ENCODE measurements around the gene TLE7.

Gene TLE7

DNA sequence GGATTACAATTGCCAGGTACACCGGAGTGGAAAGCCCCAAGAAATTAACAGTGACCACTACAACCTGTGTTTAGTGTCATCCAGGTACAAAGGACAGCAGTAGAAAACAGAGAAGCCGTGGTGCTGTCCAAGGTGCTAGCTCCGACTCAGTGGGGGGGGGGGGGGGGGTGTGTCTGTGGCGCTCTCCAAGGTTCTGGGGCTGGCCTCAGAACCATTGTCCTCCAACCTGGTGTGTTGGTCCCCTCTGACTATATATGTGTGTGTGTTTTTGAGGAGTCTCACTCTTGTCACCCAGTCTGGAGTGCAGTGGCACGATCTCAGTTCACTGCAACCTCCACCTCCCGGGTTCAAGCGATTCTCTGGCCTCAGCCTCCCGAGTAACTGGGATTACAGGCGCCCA, 26.0 kb upstream of the TLE7 start:
- H3K4me2 ChIP-seq (ENCODE audit: low read length) = no peak overlapping the region
- H3K4me3 ChIP-seq (ENCODE audit: low read depth, low read length) = no peak overlapping the region
- no peak overlapping the region for H2AFZ ChIP-seq
- H3K9me3 ChIP-seq (ENCODE audit: control insufficient read depth, low read length) = no peaks in the 10 kb centered on the region
- no peaks in the 10 kb centered on the region for H3K27me3 ChIP-seq (ENCODE audit: control insufficient read depth, insufficient read depth, low read length)
- H3K4me1 ChIP-seq = peaks cover 3% of the 10 kb centered on the region
- TF ChIP-seq, protein P1, sequence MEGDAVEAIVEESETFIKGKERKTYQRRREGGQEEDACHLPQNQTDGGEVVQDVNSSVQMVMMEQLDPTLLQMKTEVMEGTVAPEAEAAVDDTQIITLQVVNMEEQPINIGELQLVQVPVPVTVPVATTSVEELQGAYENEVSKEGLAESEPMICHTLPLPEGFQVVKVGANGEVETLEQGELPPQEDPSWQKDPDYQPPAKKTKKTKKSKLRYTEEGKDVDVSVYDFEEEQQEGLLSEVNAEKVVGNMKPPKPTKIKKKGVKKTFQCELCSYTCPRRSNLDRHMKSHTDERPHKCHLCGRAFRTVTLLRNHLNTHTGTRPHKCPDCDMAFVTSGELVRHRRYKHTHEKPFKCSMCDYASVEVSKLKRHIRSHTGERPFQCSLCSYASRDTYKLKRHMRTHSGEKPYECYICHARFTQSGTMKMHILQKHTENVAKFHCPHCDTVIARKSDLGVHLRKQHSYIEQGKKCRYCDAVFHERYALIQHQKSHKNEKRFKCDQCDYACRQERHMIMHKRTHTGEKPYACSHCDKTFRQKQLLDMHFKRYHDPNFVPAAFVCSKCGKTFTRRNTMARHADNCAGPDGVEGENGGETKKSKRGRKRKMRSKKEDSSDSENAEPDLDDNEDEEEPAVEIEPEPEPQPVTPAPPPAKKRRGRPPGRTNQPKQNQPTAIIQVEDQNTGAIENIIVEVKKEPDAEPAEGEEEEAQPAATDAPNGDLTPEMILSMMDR (IDR thresholded peaks at IDR 0.05) = no peak
- H3K36me3 ChIP-seq (ENCODE audit: control insufficient read depth, insufficient read depth, low read length) = no peaks in the 10 kb centered on the region
- H3K9ac ChIP-seq = no peak overlapping the region
- no peak overlapping the region for H3K27ac ChIP-seq
- H3K79me2 ChIP-seq = no peaks in the 10 kb centered on the region

DNA sequence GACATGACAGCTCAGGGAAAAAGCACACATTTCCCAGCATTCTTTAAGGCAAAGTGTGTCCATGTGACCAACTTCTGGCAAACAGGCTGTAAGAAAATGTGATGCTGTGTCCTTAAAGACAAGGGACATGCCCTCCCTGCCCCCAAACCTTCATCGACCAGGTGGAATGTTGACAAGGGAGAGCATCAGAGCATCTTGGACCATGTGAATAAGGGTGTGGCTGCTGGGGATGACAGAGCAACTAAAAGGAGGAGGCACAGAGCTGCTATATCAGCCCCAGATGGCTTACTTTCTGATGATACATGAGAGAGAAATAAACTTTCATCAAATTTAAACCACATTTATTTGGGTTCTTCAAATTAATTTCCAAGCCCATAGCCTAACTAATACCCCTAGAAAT, 22.4 kb upstream of the TLE7 start:
- Histone ChIP-seq H3K79me2 (peaks cover 7% of the 10 kb centered on the region), H3K4me2 (ENCODE audit: low read length) (no peak overlapping the region), H2AFZ (no peak overlapping the region)

DNA sequence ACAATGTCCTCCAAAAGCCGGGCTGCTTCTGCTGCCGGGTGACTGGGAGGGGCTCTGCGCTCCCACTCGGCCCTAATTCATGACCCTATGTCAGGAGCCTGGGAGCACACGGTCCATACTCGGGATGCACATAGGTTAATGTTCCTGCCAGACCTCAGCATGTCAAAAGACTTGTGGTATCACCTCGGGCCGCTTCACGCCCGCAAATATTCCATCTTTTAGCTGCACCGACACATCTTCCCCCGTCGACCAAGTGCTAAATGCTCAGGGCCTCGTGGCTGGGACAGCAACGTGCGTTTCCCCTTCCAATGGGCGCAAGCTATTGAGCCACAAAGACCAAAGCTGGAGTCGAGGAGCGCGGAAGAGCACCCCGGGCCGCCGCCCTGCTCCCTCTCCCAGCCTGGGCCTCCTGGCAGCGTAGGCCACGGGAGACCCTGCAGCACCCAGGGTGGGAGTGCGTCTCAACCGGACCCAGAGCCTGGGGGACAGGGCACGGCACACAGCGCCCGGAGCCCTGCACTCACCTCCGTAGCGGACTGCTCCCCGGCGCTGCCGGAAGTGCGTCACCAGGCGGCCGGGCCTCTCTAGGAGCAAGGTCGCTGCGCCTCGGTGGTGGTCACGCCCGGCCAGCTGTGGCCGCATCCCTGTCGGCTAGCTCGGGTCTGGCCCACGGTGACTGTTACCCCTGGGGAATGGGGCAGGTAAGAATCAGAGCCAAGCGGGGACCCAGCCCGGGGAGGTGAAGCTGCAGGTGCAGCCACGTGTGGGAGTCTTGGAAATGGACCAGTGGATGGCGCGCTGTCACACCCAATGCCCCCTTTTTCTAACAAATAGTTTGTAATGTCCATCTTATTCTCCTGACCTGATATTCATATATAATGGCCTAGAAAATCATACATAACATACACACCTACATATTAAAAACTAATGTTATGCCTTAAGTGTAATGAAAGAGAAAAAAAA, 20.1 kb upstream of the TLE7 start, which contains the start of gene ZNF23:
ZNF23 (minus strand) TSS at position 562 of the 963 bp plus-strand sequence. CDS start 5,451 bp downstream, outside the sequence.
- Histone ChIP-seq H3K27ac (peak within 1 kb of the TSS; percentile 80), H3K79me2 (peaks cover 7% of the 10 kb centered on the region), H3K36me3 (ENCODE audit: control insufficient read depth, insufficient read depth, low read length) (no peaks in the 10 kb centered on the region)

More for the DNA sequence above, 22.4 kb upstream of the TLE7 start:
- H3K4me1 ChIP-seq = peaks cover 11% of the 10 kb centered on the region
- no peaks in the 10 kb centered on the region for H3K36me3 ChIP-seq (ENCODE audit: control insufficient read depth, insufficient read depth, low read length)
- H3K27ac ChIP-seq = no peak overlapping the region
- no peaks in the 10 kb centered on the region for H3K27me3 ChIP-seq (ENCODE audit: control insufficient read depth, insufficient read depth, low read length)
- H3K4me3 ChIP-seq (ENCODE audit: low read depth, low read length) = no peak overlapping the region
- no peaks in the 10 kb centered on the region for H3K9me3 ChIP-seq (ENCODE audit: control insufficient read depth, low read length)
- H3K9ac ChIP-seq = no peak overlapping the region
- TF ChIP-seq, protein P1 (IDR thresholded peaks at IDR 0.05) = no peak

DNA sequence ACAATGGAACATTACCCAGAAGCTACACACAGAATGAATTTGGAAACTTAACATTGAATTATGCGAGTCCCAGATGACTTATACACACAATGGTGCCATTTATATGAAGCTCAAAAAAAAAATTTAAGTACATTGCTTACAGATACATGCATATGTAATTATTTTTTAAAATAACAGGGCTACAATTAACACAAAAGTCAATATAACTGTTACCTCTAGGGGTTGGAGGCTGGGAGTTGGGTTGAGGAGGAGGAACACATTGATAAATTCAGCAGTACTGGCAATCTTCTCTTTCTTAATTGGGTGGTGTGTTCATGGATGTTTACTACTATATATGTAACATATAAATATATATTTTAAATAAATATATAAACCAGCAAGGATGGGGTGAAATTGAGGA, 19.1 kb upstream of the TLE7 start:
- TF ChIP-seq, protein P1 (IDR thresholded peaks at IDR 0.05) = no peak
- Histone ChIP-seq H3K79me2 (peaks cover 7% of the 10 kb centered on the region), H3K27ac (no peak overlapping the region), H3K4me3 (ENCODE audit: low read depth, low read length) (no peak overlapping the region), H3K4me2 (ENCODE audit: low read length) (peak overlapping the region; percentile 73), H3K9ac (no peak overlapping the region), H3K9me3 (ENCODE audit: control insufficient read depth, low read length) (no peaks in the 10 kb centered on the region), H3K36me3 (ENCODE audit: control insufficient read depth, insufficient read depth, low read length) (no peaks in the 10 kb centered on the region), H2AFZ (no peak overlapping the region), H3K27me3 (ENCODE audit: control insufficient read depth, insufficient read depth, low read length) (no peaks in the 10 kb centered on the region), H3K4me1 (peaks cover 11% of the 10 kb centered on the region)

More for the DNA sequence above, 20.1 kb upstream of the TLE7 start, which contains the start of gene ZNF23:
- H3K9ac ChIP-seq = peak within 1 kb of the TSS; percentile 64
- peak within 1 kb of the TSS; percentile 73 for H3K4me2 ChIP-seq (ENCODE audit: low read length)
- H3K9me3 ChIP-seq (ENCODE audit: control insufficient read depth, low read length) = no peaks in the 10 kb centered on the region
- no peaks in the 10 kb centered on the region for H3K27me3 ChIP-seq (ENCODE audit: control insufficient read depth, insufficient read depth, low read length)
- peak within 1 kb of the TSS; percentile 84 for H3K4me3 ChIP-seq (ENCODE audit: low read depth, low read length)
- peaks cover 11% of the 10 kb centered on the region for H3K4me1 ChIP-seq
- peak within 1 kb of the TSS; percentile 98 for H2AFZ ChIP-seq
- TF ChIP-seq, protein P1 (IDR thresholded peaks at IDR 0.05) = peak; percentile 21

Measured in parathyroid adenoma (tissue), 2 donors.